Choroid plexus epithelial cell (primary cell): ENCODE data around the gene SNRPD3.

Experiments used
- DNase-seq: peaks from one replicate; pipeline ENCODE4 v3.0.0-alpha.2; 2010; ENCODE audit warnings: low read depth
- H3K4me3 ChIP-seq: 2 replicates; pipeline ENCODE4 v1.5.1; 2011; ENCODE audit warnings: low read depth, mild to moderate bottlenecking, control low read depth, low read length, moderate library complexity
- CTCF ChIP-seq: conservative IDR thresholded peaks from 2 replicates; pipeline ENCODE4 v1.5.1; 2011; ENCODE audit warnings: low read depth, mild to moderate bottlenecking, control low read depth, inconsistent platforms, low read length, moderate library complexity

SNRPD3 gene

GRCh38 chr22:24555165-24556039, at the start of gene SNRPD3:
Gene SNRPD3, plus strand, starts transcription at chr22:24555999. Its CDS starts 1,676 bp downstream, at chr22:24557675.
- TF ChIP-seq CTCF: peak; percentile 47
- peak within 1 kb of the TSS; percentile 99 for H3K4me3 ChIP-seq
- DNase-seq: peak; percentile 99

- TF ChIP-seq CTCF: no peak
- DNase-seq: peak; percentile 36
- H3K4me3 ChIP-seq: no peak overlapping the region
Observed at GRCh38 chr22:24506802-24507438, 48.9 kb upstream of the SNRPD3 start.

- no peak for DNase-seq
- TF ChIP-seq CTCF: no peak
- H3K4me3 ChIP-seq: no peak overlapping the region
Observed at GRCh38 chr22:24507716-24508115, 48.1 kb upstream of the SNRPD3 start.

- no peak overlapping the region for H3K4me3 ChIP-seq
- DNase-seq: peak; percentile 82
- no peak for TF ChIP-seq CTCF
Observed at GRCh38 chr22:24510637-24511625, 44.9 kb upstream of the SNRPD3 start.

GRCh38 chr22:24512043-24512442, 43.8 kb upstream of the SNRPD3 start:
- DNase-seq: peak; percentile 20
- no peak for TF ChIP-seq CTCF
- no peak overlapping the region for H3K4me3 ChIP-seq

GRCh38 chr22:24513378-24514240, 42.2 kb upstream of the SNRPD3 start:
- H3K4me3 ChIP-seq: no peak overlapping the region
- TF ChIP-seq CTCF: no peak
- DNase-seq: no peak
